ENCODE results near the gene TMPRSS4. TPM values are rescaled to one million over a fixed set of nuclear protein-coding genes. Genes with fewer than 3 reads are reported as not detected.

Gene TMPRSS4
- total RNA-seq, 2 experiments from 2014 or later: not detected

DNA sequence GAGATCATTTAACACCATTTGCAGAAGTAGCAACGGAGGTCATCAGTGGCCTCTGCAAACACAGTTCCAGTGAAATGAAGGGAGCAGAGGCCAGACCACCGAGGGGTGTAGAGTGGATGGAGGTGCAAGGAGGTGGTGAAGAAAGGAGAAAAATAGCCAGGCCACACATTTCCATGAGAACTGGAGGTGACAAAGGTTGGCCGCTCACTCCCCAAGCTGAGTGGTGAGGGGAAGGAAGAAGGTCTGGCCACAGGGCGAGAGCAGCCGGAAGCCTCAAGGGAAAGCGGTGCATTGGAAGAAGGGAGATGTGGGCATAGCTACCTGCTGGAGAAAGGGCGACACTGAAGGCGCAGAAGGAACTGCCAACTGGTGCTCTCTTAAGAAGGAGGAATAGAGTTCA is 20.1 kb upstream of the TMPRSS4 start:
- Mint-ChIP-seq H3K36me3 (ENCODE audit: low read depth) (no peaks in the 10 kb centered on the region), H3K9me3 (no peaks in the 10 kb centered on the region), H3K27me3 (no peaks in the 10 kb centered on the region), H3K4me1 (ENCODE audit: low read depth) (peaks cover 22% of the 10 kb centered on the region), H3K4me3 (no peak overlapping the region), H3K27ac (no peak overlapping the region)
- ATAC-seq (ENCODE audit: poor library complexity) (no peak), DNase-seq (no peak)
- Histone ChIP-seq H3K4me3 (ENCODE audit: low read length) (no peak overlapping the region), H3K27me3 (ENCODE audit: control insufficient read depth in 1 of 2, insufficient read depth in 2 of 2, low read length in 2 of 2) (no peaks in the 10 kb centered on the region), H3K4me1 (ENCODE audit: insufficient read depth, low read length) (peaks cover 18% of the 10 kb centered on the region), H3K9me3 (ENCODE audit: control insufficient read depth in 1 of 2, insufficient read depth in 1 of 2, low read length in 2 of 2) (no peaks in the 10 kb centered on the region), H3K36me3 (ENCODE audit: insufficient read depth, low read length) (no peaks in the 10 kb centered on the region), H3K27ac (ENCODE audit: low read depth in 1 of 2, low read length in 2 of 2) (no peak overlapping the region)
- CTCF ChIA-PET: no interaction called here
- no peak for TF ChIP-seq CTCF (IDR thresholded peaks at IDR 0.05)
- intact Hi-C loops (cut with DNase I, micrococcal nuclease): no loop called here
- POLR2A ChIA-PET: no interaction called here

- POLR2A ChIA-PET: interaction anchor here (1.8 kb wide), 1 partner anchor 60 kb away, joined by 4 read pairs; no protein-coding TSS in a partner anchor
- intact Hi-C loops (cut with DNase I, micrococcal nuclease): no loop called here
Measured at GRCh38 chr11:118057251-118058145, 19.4 kb upstream of the TMPRSS4 start.

More at GRCh38 chr11:118057251-118058145, 19.4 kb upstream of the TMPRSS4 start:
- CTCF ChIA-PET: no interaction called here
- Mint-ChIP-seq H3K4me3 (no peak overlapping the region), H3K4me1 (ENCODE audit: low read depth) (peaks cover 15% of the 10 kb centered on the region), H3K27ac (no peak overlapping the region), H3K9me3 (no peaks in the 10 kb centered on the region), H3K36me3 (ENCODE audit: low read depth) (no peaks in the 10 kb centered on the region), H3K27me3 (no peaks in the 10 kb centered on the region)
- TF ChIP-seq CTCF (IDR thresholded peaks at IDR 0.05): no peak
- no peak overlapping the region for H3K4me3 ChIP-seq (ENCODE audit: low read length)
- DNase-seq (no peak), ATAC-seq (ENCODE audit: poor library complexity) (no peak)
- H3K4me1 ChIP-seq (ENCODE audit: insufficient read depth, low read length): peaks cover 11% of the 10 kb centered on the region
- no peaks in the 10 kb centered on the region for H3K27me3 ChIP-seq (ENCODE audit: control insufficient read depth in 1 of 2, insufficient read depth in 2 of 2, low read length in 2 of 2)
- no peak overlapping the region for H3K27ac ChIP-seq (ENCODE audit: low read depth in 1 of 2, low read length in 2 of 2)
- no peaks in the 10 kb centered on the region for H3K9me3 ChIP-seq (ENCODE audit: control insufficient read depth in 1 of 2, insufficient read depth in 1 of 2, low read length in 2 of 2)
- no peaks in the 10 kb centered on the region for H3K36me3 ChIP-seq (ENCODE audit: insufficient read depth, low read length)

Measured in CD4-positive, alpha-beta T cell (primary cell).